A549 (cell line): Measurements from ENCODE around the gene PHB1. TPM values are rescaled to one million over a fixed set of nuclear protein-coding genes. Genes with fewer than 3 reads are reported as not detected.

Experiments
- ATAC-seq, 2 experiments: fragments of 200-7000 bp in 1 of 2; fragments of >200 bp in 1 of 2; cut with Nextera tagmentation in 1 of 2; cut with Tn5 transposase in 1 of 2; 3 replicates each; pipeline versions ENCODE4 v1.8.0 to v1.9.1; 2018 to 2020; ENCODE audit warnings: mild to moderate bottlenecking in 1 of 2, moderate library complexity in 1 of 2
- CTCF ChIA-PET: fragments of 300-600 bp; sonication (Branson Sonifier 250); formaldehyde crosslinking; extraction: SDS; loops from one replicate; lab custom pipeline; 2021; ENCODE audit warnings: antibody characterized with exemption, inconsistent platforms; lab: Yijun Ruan, JAX
- POLR2A ChIA-PET: fragments of 350-600 bp; formaldehyde crosslinking; extraction: SDS; loops from one replicate; lab custom pipeline; 2021; ENCODE audit warnings: antibody characterized with exemption, inconsistent platforms; lab: Yijun Ruan, JAX
- DNase-seq, 2 experiments: peaks; one replicate each; pipeline versions ENCODE4 v3.0.0 to v3.0.0-alpha.2; 2011 to 2016; ENCODE audit warnings: low read depth in 1 of 2, low spot score in 1 of 2
- FAIRE-seq: peaks from 2 replicates; lab custom pipeline; 2011; peaks lifted over from hg19 to GRCh38; lab: Jason Lieb, UNC
- H3K27ac ChIP-seq, 2 experiments: fragments of >200 bp; sonication (Bioruptor Twin); formaldehyde crosslinking; 3 replicates each; pipeline ENCODE4 v1.5.1; 2016 to 2017
- H3K4me1 ChIP-seq: fragments of >200 bp; sonication (Bioruptor Twin); formaldehyde crosslinking; 3 replicates; pipeline ENCODE4 v1.6.1; 2016
- H3K4me2 ChIP-seq: fragments of >200 bp; sonication (Bioruptor Twin); formaldehyde crosslinking; 3 replicates; pipeline ENCODE4 v1.6.1; 2016
- H3K4me3 ChIP-seq: fragments of >200 bp; sonication (Bioruptor Twin); formaldehyde crosslinking; 3 replicates; pipeline ENCODE4 v1.5.1; 2016
- H3K9me3 ChIP-seq: fragments of >200 bp; sonication (Bioruptor Twin); formaldehyde crosslinking; 3 replicates; pipeline ENCODE4 v1.6.1; 2016
- BHLHE40 ChIP-seq: IDR thresholded peaks from 2 replicates; pipeline ENCODE4 v1.6.1; 2012; ENCODE audit warnings: low read depth, low read length, inconsistent platforms
- CBX8 ChIP-seq: fragments of 200-600 bp; sonication (generic); IDR thresholded peaks from 2 replicates; pipeline ENCODE4 v1.6.1; 2016
- CEBPB ChIP-seq, 2 experiments: fragments of >200 bp in 1 of 2; sonication (Bioruptor Twin) in 1 of 2; formaldehyde crosslinking in 1 of 2; IDR thresholded peaks; 2 replicates each; pipeline ENCODE4 v1.6.1; 2012 to 2016
- CHD2 ChIP-seq: fragments of 150-350 bp; IDR thresholded peaks from 2 replicates; pipeline ENCODE4 v1.6.1; 2014; ENCODE audit warnings: low read length; ENCODE audit not compliant: partially characterized antibody
- E2F6 ChIP-seq: IDR thresholded peaks from 2 replicates; pipeline ENCODE4 v1.6.1; 2012; ENCODE audit warnings: low read depth, borderline replicate concordance
- EHMT2 ChIP-seq: fragments of 200-600 bp; sonication (generic); IDR thresholded peaks from 2 replicates; pipeline ENCODE4 v1.6.1; 2016; ENCODE audit warnings: antibody characterized with exemption, low read depth, mild to moderate bottlenecking, moderate library complexity
- FOSB ChIP-seq: fragments of 250-450 bp; sonication (Bioruptor Pico); IDR thresholded peaks from 2 replicates; pipeline ENCODE4 v1.5.0; 2020; ENCODE audit warnings: mild to moderate bottlenecking, moderate library complexity
- FOXS1 ChIP-seq: fragments of 250-450 bp; sonication (Bioruptor Pico); IDR thresholded peaks from 2 replicates; pipeline ENCODE4 v1.5.0; 2020; ENCODE audit warnings: mild to moderate bottlenecking, moderate library complexity
- GATA3 ChIP-seq: IDR thresholded peaks from 2 replicates; pipeline ENCODE4 v1.6.1; 2012; ENCODE audit warnings: borderline replicate concordance
- HEYL ChIP-seq: fragments of 250-450 bp; sonication (Bioruptor Pico); IDR thresholded peaks from 2 replicates; pipeline ENCODE4 v1.8.0; 2021; ENCODE audit warnings: mild to moderate bottlenecking, moderate library complexity
- HMGXB4 ChIP-seq: fragments of 250-450 bp; sonication (Bioruptor Pico); IDR thresholded peaks from 2 replicates; pipeline ENCODE4 v1.5.0; 2021; ENCODE audit warnings: mild to moderate bottlenecking, moderate library complexity, borderline replicate concordance
- HOXA7 ChIP-seq: fragments of 250-450 bp; sonication (Bioruptor Pico); IDR thresholded peaks from 2 replicates; pipeline ENCODE4 v1.5.0; 2020; ENCODE audit warnings: mild to moderate bottlenecking, moderate library complexity
- JUNB ChIP-seq: fragments of >200 bp; sonication (Bioruptor Twin); formaldehyde crosslinking; IDR thresholded peaks from 2 replicates; pipeline ENCODE4 v1.6.1; 2016
- KDM5A ChIP-seq: fragments of 200-600 bp; sonication (generic); IDR thresholded peaks from 2 replicates; pipeline ENCODE4 v1.6.1; 2016; ENCODE audit warnings: antibody characterized with exemption, mild to moderate bottlenecking
- MAX ChIP-seq: IDR thresholded peaks from 2 replicates; pipeline ENCODE4 v1.6.1; 2012
- MYC ChIP-seq: IDR thresholded peaks from 2 replicates; pipeline ENCODE4 v1.6.1; 2012; ENCODE audit warnings: mild to moderate bottlenecking, inconsistent platforms, low read length, improper control_type of control experiment, borderline replicate concordance
- NR3C1 ChIP-seq: fragments of >200 bp; sonication (Bioruptor Twin); formaldehyde crosslinking; IDR thresholded peaks from 3 replicates; pipeline ENCODE4 v1.6.1; 2017
- POLR2AphosphoS2 ChIP-seq: conservative IDR thresholded peaks from 2 replicates; pipeline ENCODE4 v1.6.1; 2012; ENCODE audit warnings: low read length, improper control_type of control experiment, inconsistent platforms
- RAD21 ChIP-seq, 2 experiments: fragments of >200 bp in 1 of 2; sonication (Bioruptor Twin) in 1 of 2; formaldehyde crosslinking in 1 of 2; IDR thresholded peaks in 1 of 2; conservative IDR thresholded peaks in 1 of 2; 2 replicates in 1 of 2; 3 replicates in 1 of 2; pipeline ENCODE4 v1.6.1; 2012 to 2018; ENCODE audit warnings: inconsistent platforms in 1 of 2
- REST ChIP-seq: fragments of 200-600 bp; sonication (generic); IDR thresholded peaks from 2 replicates; pipeline ENCODE4 v1.6.1; 2016; ENCODE audit warnings: antibody characterized with exemption, mild to moderate bottlenecking, moderate library complexity
- RFX5 ChIP-seq: fragments of 450-650 bp; IDR thresholded peaks from 2 replicates; pipeline ENCODE4 v1.7.1; 2014; ENCODE audit warnings: antibody characterized with exemption, mild to moderate bottlenecking, moderate library complexity
- RNF2 ChIP-seq: fragments of 200-600 bp; sonication (generic); IDR thresholded peaks from 2 replicates; pipeline ENCODE4 v1.6.1; 2016; ENCODE audit warnings: low read depth, mild to moderate bottlenecking, antibody characterized with exemption, moderate library complexity, borderline replicate concordance
- SMC3 ChIP-seq: fragments of >200 bp; sonication (Bioruptor Twin); formaldehyde crosslinking; IDR thresholded peaks from 3 replicates; pipeline ENCODE4 v1.6.1; 2018; ENCODE audit warnings: inconsistent platforms
- SREBF2 ChIP-seq: fragments of 450-650 bp; IDR thresholded peaks from 2 replicates; pipeline ENCODE4 v1.6.1; 2014; ENCODE audit warnings: mild to moderate bottlenecking, moderate library complexity
- TFCP2L1 ChIP-seq: fragments of 250-450 bp; sonication (Bioruptor Pico); IDR thresholded peaks from 2 replicates; pipeline ENCODE4 v1.5.0; 2021; ENCODE audit warnings: mild to moderate bottlenecking
- TP53 ChIP-seq: fragments of 250-450 bp; sonication (Bioruptor Pico); IDR thresholded peaks from 2 replicates; pipeline ENCODE4 v1.5.0; 2021; ENCODE audit warnings: mild to moderate bottlenecking, moderate library complexity
- ZFP36 ChIP-seq: fragments of 450-650 bp; IDR thresholded peaks from 2 replicates; pipeline ENCODE4 v1.6.1; 2014; ENCODE audit warnings: borderline replicate concordance; ENCODE audit not compliant: partially characterized antibody
- ZNF302 ChIP-seq: fragments of 250-450 bp; sonication (Bioruptor Pico); IDR thresholded peaks from 2 replicates; pipeline ENCODE4 v1.9.0; 2021; ENCODE audit warnings: inconsistent platforms, mild to moderate bottlenecking, moderate library complexity
- WGBS: methylation state at CpG from one replicate; pipeline ENCODE4 v1.1.6; 2017; ENCODE audit errors: missing lambda C conversion rate; 5-methylcytosine and 5-hydroxymethylcytosine counted together
- polyA plus RNA-seq, 4 experiments: library from polyadenylated mRNA; depleted of rRNA in 3 of 4; stranded (reverse); fragments of >200 nt; fragmentation: RNase III in 1 of 4; extraction: RNeasy Plus Mini Kit Qiagen cat#74134 plus additional on column Dnase treatment in 1 of 4; gene quantifications; 2 replicates in 3 of 4; 3 replicates in 1 of 4; pipeline ENCODE4 v1.2.3, GENCODE V29; 2011 to 2017

PHB1 gene
- polyA plus RNA-seq, 2 of the 4 experiments (the other 2 are of a cell fraction), result 432 to 480 TPM

- TF ChIP-seq RFX5 (no peak), CBX8 (no peak), RAD21 (conservative IDR thresholded peaks at IDR 0.05 in 1 of 2, IDR thresholded peaks at IDR 0.05 in 1 of 2) (no peak), CHD2 (no peak), BHLHE40 (no peak), KDM5A (no peak), FOXS1 (no peak), JUNB (no peak)
Observed at GRCh38 chr17:49379926-49380325, 34.8 kb downstream of the PHB1 start (continued).

- Histone ChIP-seq H3K27ac (no peak overlapping the region), H3K9me3 (peaks cover 34% of the 10 kb centered on the region), H3K4me2 (no peak overlapping the region), H3K4me1 (no peaks in the 10 kb centered on the region), H3K4me3 (no peak overlapping the region)
- TF ChIP-seq TP53 (CRISPR knock-in tag) (no peak), E2F6 (no peak), RNF2 (no peak), CHD2 (no peak), MYC (no peak), MAX (no peak), FOSB (CRISPR knock-in tag) (no peak), RFX5 (no peak), HEYL (CRISPR knock-in tag) (no peak), REST (no peak), TFCP2L1 (CRISPR knock-in tag) (no peak), KDM5A (no peak), ZNF302 (CRISPR knock-in tag) (no peak), SREBF2 (no peak), GATA3 (no peak), HOXA7 (no peak), ZFP36 (no peak)
- POLR2A ChIA-PET, result no interaction called here
- ATAC-seq (no peak), FAIRE-seq (no peak), DNase-seq (no peak)
- 1% methylated on average over 5 of the region's 5 CpGs for WGBS
- CTCF ChIA-PET, result interaction anchor here (0.6 to 3.8 kb wide), 4 partner anchors 18 to 429 kb away, joined by 3 to 17 read pairs (median 3); no protein-coding TSS in a partner anchor
Observed at GRCh38 chr17:49378311-49378710, 36.4 kb downstream of the PHB1 start.

- H3K4me2 ChIP-seq, result no peak overlapping the region
- no peak overlapping the region for H3K4me3 ChIP-seq
- FAIRE-seq, result no peak
- no peak for ATAC-seq
- H3K4me1 ChIP-seq, result no peaks in the 10 kb centered on the region
- CTCF ChIA-PET, result interaction anchor here (0.6 to 3.8 kb wide), 5 partner anchors 9 to 181 kb away, joined by 3 to 17 read pairs (median 4); no protein-coding TSS in a partner anchor
- POLR2A ChIA-PET, result no interaction called here
- peaks cover 34% of the 10 kb centered on the region for H3K9me3 ChIP-seq
- DNase-seq, result no peak
- H3K27ac ChIP-seq, result no peak overlapping the region
- WGBS, result 83% methylated on average over 1 of the region's 1 CpG
- TF ChIP-seq CEBPB (IDR thresholded peaks at IDR 0.05), result no peak
- TF ChIP-seq REST, result no peak
- no peak for TF ChIP-seq HOXA7
- TF ChIP-seq HMGXB4, result no peak
- no peak for TF ChIP-seq SMC3
- TF ChIP-seq NR3C1, result no peak
- TF ChIP-seq POLR2AphosphoS2, result no peak
- TF ChIP-seq SREBF2, result no peak
- TF ChIP-seq EHMT2, result no peak
- no peak for TF ChIP-seq FOSB (CRISPR knock-in tag)
Observed at GRCh38 chr17:49375544-49375943, 39.1 kb downstream of the PHB1 start.
